Measurements from ENCODE around the gene AP5M1. TPM values are rescaled to one million over a fixed set of nuclear protein-coding genes. Genes with fewer than 3 reads are reported as not detected.
"Not testable (repeated sequence)": the region's sequence is repeated elsewhere in the genome, so short reads cannot be mapped to it uniquely, and the experiment has no call there.

The AP5M1 gene
- total RNA-seq, 1 donor from 2014 or later = 23.7 TPM

DNA sequence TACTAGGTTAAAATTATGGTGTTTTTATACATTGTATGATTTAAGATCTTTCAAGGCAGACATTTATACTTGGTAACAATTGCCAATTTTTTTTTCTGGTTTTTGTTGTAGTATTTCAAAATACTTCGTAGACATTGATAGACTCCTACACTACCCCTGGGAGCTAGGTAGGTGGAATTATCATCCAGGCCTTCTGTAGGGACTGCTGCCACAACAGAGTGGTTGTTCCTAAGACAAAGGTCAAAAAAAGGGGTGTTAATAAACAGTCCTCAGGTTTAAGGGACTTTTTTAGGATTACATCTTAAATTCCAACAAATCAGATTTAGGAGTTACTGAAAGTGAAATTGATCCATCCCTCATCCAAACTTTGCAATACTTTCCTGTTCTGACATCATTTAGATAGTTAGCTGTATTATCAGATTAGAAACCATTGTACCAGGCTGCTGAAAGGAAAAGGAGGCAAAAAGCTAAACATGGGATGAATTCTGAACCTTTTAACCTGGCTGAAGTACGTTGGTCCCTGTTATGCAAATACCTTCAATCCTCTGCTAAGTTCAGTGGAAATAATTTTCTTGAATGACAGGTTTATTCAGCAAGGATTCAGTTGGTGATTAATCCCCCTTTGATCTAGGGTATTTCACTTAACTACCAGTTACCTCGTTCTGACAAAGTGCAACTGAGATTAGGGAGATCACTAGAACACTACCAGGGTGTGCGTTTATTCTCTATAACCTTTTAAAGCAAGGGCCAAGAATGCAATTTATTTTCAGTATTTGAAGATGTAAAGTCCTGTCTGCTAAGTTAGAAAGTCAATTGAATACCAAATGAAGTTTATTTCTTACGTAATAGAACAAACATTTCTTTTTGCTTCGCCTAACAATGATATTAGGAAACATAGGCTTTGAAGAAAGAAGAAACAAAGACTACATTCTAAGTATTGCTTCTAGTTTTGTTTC lies 23.2 kb downstream of the AP5M1 start:
- no peak for DNase-seq

DNA sequence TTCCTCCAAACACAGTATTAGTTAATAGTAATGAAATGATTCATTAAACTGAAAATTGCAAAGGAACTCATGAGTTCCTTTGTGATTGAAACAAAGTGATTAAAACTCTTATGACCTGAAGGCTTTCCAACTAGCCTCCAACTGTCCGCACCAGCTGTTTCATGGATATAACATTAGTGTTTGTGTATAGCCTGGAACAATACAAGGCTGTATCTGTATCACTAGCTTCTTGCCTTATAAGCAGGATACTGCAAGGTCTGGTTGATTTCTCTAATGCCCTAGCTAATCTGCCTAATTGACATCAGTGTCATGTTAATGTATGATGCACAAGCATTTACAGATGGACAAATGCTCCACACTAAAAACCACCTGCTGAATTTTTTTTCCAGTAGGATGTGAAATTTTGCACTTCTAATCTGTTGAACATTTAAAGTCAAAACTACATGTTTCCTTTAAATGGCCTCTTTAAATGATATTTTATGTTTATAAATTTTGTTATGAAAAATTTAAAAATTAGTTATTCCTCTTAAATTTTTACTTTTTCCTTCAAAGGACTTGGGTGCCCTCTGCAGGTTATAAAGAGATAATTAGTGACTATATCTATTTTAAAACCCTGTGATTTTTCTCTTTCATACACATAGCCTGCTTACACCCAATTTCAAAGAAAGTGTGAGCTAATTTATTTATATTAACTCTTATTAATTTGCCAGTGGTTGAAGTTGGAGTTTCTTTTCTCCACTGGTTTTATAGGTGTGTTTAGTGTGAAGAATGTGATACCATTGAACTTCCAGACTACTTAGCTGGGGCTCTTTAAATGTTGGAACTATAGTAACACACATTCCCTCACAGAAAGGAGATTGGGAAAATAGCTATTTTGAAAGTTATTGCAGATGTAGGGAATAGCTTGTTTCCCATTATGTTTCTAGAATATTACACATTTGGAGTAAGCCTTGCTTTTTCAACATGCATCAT lies 25.4 kb downstream of the AP5M1 start:
- DNase-seq = peak; percentile 50

DNA sequence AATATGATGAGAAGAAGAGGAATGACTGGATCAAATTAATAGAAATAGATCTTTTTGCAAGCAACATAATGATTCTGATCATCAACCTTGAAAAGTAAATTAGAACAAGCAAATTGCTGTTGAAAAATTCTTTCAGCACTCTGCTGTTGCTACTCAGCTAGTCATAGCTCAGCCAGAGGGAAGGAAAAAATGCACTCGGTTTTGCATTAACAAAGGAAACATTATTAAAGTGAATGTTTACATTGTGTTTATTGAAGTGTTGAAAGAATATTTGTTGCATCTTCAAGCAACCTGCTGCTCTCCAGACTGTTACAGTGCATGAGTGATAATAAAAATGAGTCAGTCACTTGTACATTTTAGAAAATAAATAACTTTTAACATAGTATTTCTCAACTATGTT lies 26.5 kb downstream of the AP5M1 start:
- no peak for DNase-seq

DNA sequence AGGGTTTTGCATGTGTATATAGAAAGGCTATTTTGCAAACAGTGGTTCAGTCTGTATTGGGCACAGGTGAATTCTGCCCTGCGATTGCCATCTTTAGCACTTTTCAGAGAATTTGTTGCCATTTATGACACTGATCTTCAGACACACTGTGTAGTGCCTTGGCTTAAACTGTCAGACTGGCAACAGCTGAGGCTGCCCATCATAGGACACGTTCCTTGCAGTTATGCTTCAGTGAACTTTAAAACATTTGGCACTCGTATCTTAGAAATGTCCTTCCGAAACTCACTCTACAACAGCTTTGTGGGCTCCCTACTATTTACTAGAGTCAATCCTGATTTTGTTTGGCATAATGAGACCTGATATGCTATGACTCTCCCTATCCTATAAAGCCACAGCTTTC lies 29.1 kb downstream of the AP5M1 start:
- no peak for DNase-seq

DNA sequence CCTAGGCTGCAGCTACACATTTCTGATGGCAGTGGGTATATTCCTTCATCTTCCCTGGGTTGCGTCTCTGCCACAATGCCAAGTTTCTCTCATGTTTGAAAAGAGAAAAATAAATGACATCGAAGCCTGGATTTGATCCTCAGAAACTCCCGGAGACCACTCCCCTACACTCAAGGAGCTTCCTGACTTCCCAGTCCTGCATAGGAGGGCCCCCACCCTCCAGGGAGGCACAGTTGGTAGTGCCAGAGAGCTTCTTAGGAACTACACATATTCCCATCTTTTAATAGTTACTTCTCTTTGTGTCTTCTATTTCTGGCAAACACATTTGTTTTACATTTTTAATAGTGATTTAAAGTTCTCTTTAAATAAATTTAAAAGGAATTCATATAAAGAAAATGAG lies 30.7 kb downstream of the AP5M1 start:
- no peak for DNase-seq

DNA sequence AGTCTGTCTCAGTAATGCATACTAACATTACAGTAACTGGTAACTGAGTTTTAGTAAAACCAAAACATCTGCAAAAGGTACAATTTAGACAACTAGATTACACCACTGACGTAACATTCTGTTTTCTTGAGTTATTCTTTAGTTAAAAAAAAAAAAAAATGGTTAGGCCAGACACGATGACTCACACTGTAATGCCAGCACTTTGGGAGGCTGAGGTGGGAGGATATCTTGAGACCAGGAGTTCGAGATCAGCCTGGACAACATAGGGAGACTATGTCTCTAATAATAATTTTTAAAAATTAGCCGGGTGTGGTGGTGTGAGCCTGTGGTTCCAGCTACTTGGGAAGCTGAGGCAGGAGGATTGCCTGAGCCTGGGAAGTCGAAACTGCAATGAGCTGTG lies 34.1 kb downstream of the AP5M1 start:
- no peak for DNase-seq

DNA sequence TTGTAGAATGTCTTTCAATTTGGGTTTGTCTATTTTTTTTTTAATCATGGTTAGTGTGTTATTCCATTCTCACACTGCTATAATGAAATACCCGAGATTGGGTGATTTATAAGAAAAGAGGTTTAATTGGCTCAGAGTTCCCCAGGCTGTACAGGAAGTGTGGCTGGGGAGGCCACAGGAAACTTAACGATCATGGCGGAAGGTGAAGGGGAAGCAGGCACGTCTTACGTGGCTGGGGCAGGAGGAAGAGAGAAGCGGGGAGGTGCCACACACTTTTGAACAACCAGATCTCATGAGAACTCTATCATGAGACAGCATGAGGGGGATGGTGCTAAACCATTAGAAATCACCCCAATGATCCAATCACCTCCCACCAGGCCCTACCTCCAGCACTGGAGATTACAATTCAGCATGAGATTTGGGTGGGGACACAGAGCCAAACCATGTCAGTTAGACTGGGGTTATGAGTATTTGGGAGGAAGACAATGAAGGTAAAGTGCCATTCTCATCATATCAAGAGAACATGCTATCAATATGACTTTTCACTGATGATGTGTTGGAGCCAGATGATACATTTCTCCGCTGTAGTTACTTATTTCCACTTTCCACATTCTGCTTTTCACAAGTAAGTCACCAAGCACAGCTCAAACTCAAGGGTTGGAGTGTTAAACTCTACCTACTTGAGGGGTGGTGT lies 45.8 kb downstream of the AP5M1 start:
- DNase-seq = peak; percentile 6

DNA sequence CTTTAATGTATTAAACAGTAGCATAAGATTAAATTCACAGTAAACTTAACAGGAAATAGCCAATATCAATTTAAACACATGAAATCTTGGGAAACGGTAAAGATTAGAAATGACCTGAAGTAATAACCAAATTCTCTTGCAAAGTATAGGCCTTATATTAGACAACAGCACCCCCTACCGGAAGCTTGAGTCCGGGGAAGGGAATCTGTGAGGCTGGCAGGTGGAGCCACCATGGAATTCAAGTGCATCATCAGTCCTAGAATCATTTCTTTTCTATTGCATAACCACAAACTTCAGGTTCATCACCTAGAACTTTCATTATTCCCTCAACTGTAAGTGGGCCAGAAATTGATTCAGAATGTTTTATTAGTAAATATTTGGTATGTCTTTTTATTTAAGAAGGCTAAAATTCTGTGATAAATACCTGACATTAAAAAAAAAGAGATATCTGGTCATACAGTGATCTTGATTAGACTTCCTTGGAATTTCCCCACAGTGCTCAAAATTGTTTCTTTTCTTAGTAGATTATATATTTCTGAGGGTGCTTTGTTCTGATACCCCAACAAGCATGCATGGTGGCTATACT lies 48.6 kb downstream of the AP5M1 start:
- peak; percentile 91 for DNase-seq

DNA sequence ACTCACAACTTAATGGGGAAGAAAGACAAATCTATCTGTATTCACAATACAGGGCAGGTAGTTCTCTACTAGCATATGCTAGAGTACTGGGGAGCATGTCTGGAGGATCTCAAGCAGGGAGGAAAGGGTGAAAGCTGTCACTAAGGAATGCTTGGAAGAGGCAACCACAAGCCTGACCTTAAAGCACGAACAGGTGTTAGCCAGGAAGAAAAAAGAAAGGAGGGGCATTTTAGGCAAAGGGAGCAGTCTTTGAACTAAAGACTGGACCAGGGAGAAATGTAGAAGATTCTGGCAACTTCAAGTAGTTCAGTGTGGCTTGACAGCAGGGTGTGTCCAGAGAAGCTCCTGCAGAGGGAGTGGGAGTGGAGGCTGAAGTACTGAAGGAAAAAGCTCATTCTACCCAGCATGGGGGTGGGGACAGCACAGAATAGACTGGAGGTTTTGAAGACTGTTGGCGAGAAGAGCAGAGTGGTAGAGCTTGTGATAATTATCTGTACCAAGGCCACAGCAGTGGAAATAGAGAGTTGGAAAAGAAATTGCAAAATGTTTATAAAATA lies 50.9 kb downstream of the AP5M1 start:
- DNase-seq = no peak

DNA sequence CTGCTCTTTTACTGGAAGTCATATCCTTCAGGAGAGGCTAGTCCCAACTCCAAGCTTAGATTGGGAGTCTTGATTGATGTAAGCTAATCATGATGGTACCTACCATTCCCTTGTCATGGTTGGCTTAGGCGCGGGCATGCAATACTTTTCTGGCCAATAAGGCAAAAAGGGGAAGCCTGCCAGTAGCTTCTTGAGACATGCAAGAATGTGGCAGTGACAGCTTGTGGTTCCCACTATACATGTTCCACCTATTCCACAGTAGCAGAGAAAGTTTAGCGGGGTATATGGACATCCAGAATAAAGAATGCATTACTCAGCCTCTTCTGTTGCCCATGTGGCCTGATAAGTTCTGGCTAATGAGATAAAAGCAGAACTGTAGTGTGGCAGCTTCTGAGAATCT lies 55.0 kb downstream of the AP5M1 start:
- no peak for DNase-seq

DNA sequence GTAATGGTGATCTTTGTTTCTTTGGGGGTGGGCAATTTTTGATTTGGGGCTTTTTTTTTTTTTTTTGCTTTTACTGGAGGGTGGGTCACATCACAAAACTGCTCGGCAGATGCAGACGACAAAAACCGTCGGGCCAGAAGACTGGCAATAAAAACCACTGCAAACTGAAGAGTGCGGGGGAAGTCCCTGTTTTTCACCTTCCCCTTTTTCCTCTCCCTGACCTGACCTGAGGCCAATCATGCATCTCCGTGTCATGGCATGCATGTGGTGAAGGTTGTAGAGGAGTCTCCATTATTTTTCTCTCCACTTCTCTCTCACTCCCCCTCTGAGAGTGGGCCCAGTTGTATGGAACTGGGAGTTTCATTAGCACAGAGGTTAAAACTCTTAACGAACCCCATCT lies 57.5 kb downstream of the AP5M1 start:
- DNase-seq = no peak

DNA sequence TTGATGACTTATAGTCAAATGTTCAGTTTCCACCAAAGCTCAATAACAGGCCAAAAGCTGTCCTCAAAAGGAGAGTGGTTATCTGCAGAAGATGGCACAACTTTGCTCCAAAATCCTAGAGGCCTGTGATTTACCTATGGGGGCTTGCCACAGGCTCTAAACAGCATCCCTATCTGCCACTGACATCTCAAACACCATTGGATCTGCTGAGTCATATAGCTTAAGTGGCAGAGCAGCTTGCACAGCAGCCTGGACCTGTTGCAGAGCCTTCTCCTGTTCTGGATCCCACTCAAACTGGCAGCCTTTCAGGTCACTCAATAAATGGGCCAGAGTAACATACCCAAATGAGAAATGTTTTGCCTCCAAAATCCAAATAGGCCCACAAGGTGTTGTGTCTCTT lies 61.1 kb downstream of the AP5M1 start:
- DNase-seq = no peak

DNA sequence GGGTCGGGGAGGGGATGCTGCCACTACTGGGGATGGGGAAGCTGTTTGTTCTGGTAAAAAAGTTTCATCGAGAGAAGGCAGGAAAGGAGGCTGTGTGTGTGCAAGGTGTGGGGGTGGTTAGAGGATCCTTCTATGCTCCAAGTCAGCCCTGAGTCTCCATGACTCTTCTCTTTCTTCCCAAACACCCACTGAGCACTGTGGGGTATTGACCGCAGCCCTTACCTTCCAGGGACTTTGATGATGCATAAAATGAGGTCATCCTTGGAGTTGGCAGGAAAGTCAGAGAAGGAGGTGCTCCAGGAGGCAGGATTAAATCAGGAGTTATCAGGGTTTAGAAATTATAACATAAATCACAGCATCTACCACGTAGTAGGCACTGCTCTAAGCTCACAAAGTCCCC lies 63.7 kb downstream of the AP5M1 start:
- DNase-seq = not testable (repeated sequence)

DNA sequence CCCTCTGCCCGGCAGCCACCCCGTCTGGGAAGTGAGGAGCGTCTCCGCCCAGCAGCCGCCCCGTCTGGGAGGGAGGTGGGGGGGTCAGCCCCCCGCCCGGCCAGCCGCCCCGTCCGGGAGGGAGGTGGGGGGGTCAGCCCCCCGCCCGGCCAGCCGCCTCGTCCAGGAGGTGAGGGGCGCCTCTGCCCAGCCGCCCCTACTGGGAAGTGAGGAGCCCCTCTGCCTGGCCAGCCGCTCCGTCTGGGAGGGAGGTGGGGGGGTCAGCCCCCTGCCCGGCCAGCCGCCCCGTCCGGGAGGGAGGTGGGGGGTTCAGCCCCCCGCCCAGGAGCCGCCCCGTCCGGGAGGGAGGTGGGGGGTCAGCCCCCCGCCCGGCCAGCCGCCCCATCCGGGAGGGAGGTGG lies 65.0 kb downstream of the AP5M1 start:
- not testable (repeated sequence) for DNase-seq

DNA sequence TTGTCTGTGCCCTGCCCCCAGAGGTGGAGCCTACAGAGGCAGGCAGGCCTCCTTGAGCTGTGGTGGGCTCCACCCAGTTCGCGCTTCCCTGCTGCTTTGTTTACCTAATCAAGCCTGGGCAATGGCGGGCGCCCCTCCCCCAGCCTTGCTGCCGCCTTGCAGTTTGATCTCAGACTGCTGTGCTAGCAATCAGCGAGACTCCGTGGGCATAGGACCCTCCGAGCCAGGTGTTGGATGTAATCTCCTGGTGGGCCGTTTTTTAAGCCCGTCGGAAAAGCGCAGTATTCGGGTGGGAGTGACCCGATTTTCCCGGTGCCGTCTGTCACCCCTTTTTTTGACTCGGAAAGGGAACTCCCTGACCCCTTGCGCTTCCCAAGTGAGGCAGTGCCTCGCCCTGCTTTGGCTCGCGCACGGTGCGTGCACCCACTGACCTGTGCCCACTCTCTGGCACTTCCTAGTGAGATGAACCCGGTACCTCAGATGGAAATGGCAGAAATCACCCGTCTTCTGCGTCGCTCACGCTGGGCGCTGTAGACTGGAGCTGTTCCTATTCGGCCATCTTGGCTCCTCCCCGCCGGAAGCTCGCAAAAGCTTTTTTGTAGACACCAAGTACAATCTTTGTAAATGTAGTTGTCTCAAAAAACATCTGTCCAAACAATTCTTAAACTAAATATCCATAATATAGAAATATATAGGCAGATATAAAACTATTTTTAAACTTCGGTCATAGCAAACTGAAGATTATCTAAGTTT lies 75.0 kb downstream of the AP5M1 start:
- not testable (repeated sequence) for DNase-seq

DNA sequence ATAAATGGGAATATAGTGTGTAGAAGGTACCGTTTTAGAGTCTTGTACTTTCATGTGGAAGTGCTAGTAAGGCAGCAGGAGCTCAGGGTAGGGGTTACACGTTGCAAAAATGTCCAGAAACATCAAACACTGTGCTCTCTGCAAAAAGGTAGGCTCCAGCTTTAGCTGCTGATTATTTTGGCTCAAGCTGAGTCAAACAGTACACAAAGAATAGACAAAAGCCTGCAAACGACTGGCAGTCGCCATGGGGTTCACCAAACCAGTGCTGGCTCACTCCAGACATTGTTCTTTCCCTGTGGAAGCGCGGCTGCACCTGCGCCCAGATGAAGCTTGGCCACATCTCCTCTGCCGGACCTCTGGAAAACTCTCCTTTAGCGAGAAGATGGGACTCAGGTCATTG lies 76.3 kb downstream of the AP5M1 start:
- no peak for DNase-seq

DNA sequence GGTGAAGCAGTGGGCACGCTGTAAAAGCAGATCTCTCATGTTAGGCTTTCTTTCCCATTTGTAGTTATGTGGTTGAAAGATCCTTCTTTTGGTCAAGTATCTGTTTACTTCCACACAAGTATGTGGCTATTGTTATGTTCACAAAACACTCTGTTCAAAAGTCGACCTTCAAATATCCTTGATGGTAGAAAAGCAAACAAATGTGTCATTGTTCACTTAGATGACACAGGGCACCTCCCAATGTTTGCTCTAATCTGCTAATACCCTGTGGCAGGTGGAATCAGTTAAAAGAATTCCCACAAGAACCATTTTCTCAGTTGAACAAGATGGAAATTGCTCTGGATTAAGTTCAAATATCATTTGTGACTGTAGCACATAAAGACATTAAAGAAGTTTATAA lies 78.0 kb downstream of the AP5M1 start:
- no peak for DNase-seq

All from dermis blood vessel endothelial cell (primary cell).